Stimulated activated CD8-positive, alpha-beta memory T cell treated with anti-CD3 and anti-CD28 coated beads, Interleukin-4, amount 100 ng/mL, for 24 hours (primary cell): ENCODE results near the gene MBNL1.

Experiments used
- DNase-seq: peaks from one replicate; pipeline ENCODE4 v3.0.0-alpha.2; 2020; ENCODE audit warnings: low read depth

MBNL1 gene

GRCh38 chr3:152298393-152299248 lies 29.9 kb downstream of the MBNL1 start:
- no peak for DNase-seq

- DNase-seq = no peak
These were observed 30.7 kb downstream of the MBNL1 start for GRCh38 chr3:152299249-152299976.

DNA sequence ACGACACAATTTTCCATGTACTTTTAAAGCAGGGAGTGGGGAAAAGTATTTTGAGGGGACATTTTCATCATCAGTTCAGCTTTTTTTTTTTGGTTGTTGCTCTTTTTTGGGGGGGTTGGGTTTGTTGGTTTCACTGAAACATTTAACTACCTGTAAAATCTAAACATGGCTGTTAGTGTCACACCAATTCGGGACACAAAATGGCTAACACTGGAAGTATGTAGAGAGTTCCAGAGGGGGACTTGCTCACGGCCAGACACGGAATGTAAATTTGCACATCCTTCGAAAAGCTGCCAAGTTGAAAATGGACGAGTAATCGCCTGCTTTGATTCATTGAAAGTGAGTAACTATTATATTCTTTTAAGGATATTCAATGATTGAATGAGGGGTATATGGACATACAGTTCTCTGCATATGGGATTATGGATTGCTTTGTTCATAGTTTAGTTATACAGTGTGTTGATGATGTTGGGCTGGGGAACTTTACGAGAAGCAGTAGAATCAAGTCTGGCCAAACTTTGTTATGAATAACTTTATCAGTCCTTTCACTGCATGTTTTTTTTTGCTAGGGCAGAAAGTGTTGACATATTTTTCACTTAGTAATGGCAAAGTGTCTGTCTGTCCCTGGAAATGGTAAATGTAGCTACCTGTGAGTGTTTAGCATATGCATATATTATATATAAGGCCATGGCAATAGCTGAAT lies 31.5 kb downstream of the MBNL1 start:
- DNase-seq = no peak

- DNase-seq = no peak
These were observed 33.0 kb downstream of the MBNL1 start for GRCh38 chr3:152301745-152302181.

GRCh38 chr3:152302521-152303021 lies 33.8 kb downstream of the MBNL1 start:
- DNase-seq = no peak

DNA sequence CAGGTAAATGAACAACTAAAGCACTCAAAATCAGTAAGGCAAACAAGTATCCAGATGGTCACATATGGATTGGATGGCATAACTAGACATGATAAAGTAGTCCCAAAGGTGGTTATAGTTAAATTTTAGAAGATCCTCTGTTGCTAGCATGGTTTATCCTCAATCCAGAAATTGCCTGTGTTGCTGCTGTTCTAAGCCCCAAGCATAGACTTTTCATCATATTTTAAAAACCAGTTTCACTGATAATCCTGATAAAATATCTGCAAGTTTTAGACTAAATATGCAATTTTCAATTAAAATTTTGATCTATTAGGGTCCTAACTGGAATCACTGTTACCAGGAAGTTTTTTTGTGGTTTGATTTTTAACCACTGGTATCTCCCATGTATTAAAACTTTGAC lies 35.4 kb downstream of the MBNL1 start:
- no peak for DNase-seq

DNA sequence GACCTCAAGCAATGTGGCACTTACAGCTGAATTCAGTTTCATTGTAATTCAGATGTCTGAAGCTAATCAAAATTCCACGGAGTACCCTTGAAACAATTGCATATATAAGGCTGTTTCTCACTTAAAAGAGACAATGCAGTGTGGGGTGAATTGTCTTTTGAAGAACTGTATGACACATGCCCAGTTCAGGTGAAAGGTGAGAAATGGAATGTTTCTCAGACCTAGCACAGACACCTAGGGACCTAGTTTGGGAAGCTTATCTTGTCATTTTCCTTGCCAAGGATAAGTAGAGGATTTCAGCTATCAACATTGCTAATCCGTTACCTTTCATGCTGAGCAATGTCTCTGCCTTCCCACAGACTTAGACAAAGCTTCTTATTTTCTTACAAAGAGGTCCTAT lies 36.3 kb downstream of the MBNL1 start:
- DNase-seq = no peak

- no peak for DNase-seq
These were observed 39.2 kb downstream of the MBNL1 start for GRCh38 chr3:152307829-152308474.

DNA sequence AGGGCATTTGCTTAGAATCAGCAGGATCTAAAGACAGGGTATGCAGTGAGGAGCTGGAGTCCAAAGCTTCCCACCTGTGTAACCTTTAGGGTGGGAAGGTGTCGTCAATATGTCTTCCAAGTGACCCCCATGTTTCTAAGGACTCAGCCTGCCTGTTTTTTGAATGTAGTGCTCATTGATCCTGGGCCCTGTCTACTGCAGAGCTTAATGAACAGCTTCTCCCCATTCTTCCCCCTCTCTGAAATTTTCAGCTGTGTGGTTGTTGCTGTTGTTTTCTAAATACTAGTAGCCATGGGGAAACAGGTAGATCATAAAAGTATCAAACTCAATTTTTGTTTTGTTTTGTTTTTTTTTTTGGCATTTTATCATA lies 39.7 kb downstream of the MBNL1 start:
- DNase-seq = no peak

GRCh38 chr3:152309031-152309430 lies 40.3 kb downstream of the MBNL1 start:
- no peak for DNase-seq

- no peak for DNase-seq
These were observed 41.0 kb downstream of the MBNL1 start for GRCh38 chr3:152309535-152310307.

DNA sequence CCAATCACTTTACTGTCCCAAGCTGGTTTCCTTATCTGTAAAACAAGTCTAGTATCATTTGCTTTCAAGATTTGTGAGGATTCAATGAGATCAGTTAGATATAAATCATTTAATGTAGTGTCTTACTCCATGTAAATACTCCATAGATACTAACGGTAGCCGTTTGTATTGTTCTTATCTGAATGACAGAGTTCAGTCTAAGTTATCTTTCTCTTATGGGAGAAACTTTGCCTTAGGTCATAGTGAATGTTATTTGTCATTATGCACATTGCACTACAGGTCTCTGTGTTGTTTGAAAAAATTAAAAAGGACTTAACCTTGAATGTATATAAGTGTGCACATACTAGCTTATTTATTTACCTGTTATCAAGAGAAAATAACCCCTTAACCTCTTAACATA lies 44.7 kb downstream of the MBNL1 start:
- no peak for DNase-seq

DNA sequence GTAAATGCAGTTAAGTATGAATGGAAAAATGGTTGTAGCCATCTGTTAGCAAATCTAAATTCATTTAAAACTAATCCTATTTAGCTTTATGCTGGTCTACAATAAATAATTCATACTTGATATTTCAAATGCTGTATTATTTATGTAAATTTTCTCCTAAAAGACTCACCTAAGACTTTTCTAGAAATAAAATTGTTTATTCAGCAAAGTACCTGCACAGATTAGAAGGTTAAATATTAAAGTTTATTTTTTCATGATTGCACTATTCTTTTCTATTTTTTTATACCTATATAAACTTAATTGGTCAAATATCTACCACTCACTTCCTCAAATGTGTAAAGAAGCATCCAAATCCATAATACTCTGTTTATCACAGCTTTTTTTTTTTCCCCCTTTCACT lies 45.2 kb downstream of the MBNL1 start:
- DNase-seq = no peak

- DNase-seq = no peak
These were observed 46.1 kb downstream of the MBNL1 start for GRCh38 chr3:152314677-152315353.

DNA sequence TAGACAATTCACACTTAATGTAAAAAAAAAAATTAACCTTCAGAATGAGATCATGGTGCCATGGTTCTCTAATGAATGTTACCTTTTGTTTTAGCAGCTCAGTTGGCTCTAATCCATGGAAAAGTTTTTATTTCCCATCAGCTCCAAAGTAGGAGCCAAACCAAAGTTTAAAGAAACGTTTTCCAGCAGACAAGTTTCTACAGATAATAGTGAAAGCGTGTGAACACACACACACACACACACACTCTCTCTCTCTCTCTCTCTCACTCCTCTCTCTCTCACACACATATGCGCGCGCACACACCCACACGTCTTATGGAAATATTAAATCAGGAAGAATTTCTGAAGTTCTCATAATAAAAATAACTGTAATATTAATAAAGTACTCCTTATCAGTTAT lies 46.9 kb downstream of the MBNL1 start:
- no peak for DNase-seq

GRCh38 chr3:152316318-152316717 lies 47.6 kb downstream of the MBNL1 start:
- no peak for DNase-seq

- DNase-seq = no peak
These were observed 48.5 kb downstream of the MBNL1 start for GRCh38 chr3:152317184-152317583.

DNA sequence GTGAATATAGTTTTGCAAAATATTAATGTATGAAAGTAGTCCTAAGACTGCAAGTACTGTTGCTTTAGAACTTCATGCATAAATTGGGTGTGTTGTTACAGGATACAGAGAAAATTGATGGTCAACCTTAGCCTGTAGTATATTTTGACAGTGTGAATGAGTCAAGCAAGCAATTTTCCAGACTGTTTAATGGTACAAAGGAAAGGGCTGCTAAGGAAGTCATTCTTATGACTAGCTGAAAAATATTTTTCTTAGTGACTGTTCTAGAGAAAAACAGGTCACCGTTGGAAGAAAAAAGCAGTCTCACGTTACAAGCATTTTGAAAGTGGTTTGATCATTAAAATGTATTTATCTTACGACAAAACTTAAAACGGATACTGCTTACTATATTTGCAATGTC lies 49.2 kb downstream of the MBNL1 start:
- DNase-seq = no peak

DNA sequence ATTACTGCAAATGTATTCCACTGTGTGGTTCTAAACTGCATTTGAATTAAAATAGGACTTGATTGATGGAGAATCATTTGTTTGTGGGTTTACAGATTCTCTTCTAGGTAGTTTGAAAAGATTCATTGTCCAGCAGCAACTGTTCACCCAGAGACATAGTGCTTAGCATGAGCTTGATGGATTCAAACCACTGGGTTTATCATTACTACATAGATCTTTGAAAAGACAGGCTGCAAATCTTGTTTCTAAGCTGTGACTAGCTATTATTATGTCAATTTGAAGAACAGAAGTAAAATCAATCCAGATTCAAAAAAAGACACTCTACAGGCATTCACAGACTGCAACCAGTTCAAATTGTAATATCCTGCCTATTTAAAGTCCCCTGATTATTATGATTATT lies 49.8 kb downstream of the MBNL1 start:
- no peak for DNase-seq

GRCh38 chr3:152319256-152319655 lies 50.5 kb downstream of the MBNL1 start:
- DNase-seq = no peak
